ENCODE measurements around the gene BRINP3. TPM values are rescaled to one million over a fixed set of nuclear protein-coding genes. Genes with fewer than 3 reads are reported as not detected.

The BRINP3 gene
- total and polyA plus RNA-seq, 9 of the 15 experiments (the other 6 are each of a cell fraction or from before 2014, with no cell fraction given): 0.09 to 0.75 (median 0.19) TPM; not detected in 1

DNA sequence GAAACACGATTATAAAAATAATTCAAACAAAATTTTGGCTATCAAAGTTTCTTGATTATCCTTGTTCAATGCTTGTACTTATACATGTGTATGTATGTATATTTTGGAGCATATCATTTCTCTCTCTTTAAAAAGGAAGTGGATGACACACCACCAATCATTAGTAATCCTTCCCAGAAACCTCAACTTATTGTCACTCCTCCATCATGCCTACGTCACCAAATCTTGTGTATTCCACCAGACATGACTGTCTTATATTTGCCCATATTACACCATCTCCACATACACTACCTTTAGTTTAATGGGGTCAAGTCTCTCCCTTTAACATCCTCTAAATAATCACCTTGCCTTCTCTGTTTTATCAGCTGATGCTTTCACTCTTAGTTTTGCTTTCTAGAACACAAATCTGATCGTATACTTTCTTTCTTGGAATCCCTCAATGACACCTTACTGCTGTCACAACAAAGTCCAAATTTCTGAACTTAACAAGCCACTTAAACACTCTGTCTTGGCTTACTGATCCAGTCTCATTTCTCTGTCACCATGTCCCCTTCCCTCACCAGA lies 124.0 kb downstream of the BRINP3 start:
- ChIA-PET CTCF (ENCODE audit: low intra/inter-chr PET ratio) (no interaction called here), POLR2A (no interaction called here)
- H3K79me2 ChIP-seq (ENCODE audit: control insufficient read depth, insufficient read depth, low read length): no peaks in the 10 kb centered on the region
- no TSS peak for BruUV-seq (replicated peaks)
- no peaks in the 10 kb centered on the region for H3K9me1 ChIP-seq (ENCODE audit: control insufficient read depth, insufficient read depth, low read length)
- intact Hi-C loops (cut with micrococcal nuclease): no loop called here
- FAIRE-seq (no peak), DNase-seq (ENCODE audit: extremely low read depth in 1 of 4, low spot score in 3 of 4) (no peak), ATAC-seq (no peak)
- in situ Hi-C loops (cut with MboI): no loop called here
- no peak overlapping the region for H2AFZ ChIP-seq (ENCODE audit: low read depth, low read length)
- H3K4me1 ChIP-seq (replicated peaks in 1 of 2; ENCODE audit: control insufficient read depth in 2 of 2, insufficient read depth in 2 of 2, low read length in 2 of 2): no peaks in the 10 kb centered on the region
- 0% methylated on average over 3 of the region's 3 CpGs for whole genome bisulfite sequencing (ENCODE audit: insufficient coverage, low coverage, missing lambda C conversion rate)
- no peaks in the 10 kb centered on the region; the same call in 1 of the 2 replicates for H3K9me3 ChIP-seq (replicated peaks; ENCODE audit: control insufficient read depth, insufficient read depth, low read depth, low read length)
- H3K27me3 ChIP-seq (ENCODE audit: control insufficient read depth in 2 of 2, insufficient read depth in 2 of 2, low read length in 2 of 2): no peaks in the 10 kb centered on the region
- no peak overlapping the region for H3K4me2 ChIP-seq (ENCODE audit: insufficient read depth, low read length)
- no peak overlapping the region for H3K9ac ChIP-seq (ENCODE audit: insufficient read depth in 1 of 2, low read depth in 2 of 2, low read length in 2 of 2)
- no peak for TF ChIP-seq POLR2B (IDR thresholded peaks at IDR 0.05; ENCODE audit: low read depth, partially characterized antibody)
- TF ChIP-seq, protein P1, sequence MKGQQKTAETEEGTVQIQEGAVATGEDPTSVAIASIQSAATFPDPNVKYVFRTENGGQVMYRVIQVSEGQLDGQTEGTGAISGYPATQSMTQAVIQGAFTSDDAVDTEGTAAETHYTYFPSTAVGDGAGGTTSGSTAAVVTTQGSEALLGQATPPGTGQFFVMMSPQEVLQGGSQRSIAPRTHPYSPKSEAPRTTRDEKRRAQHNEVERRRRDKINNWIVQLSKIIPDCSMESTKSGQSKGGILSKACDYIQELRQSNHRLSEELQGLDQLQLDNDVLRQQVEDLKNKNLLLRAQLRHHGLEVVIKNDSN (CRISPR knock-in tag; IDR thresholded peaks at IDR 0.05): no peak
- TF ChIP-seq MEF2A (IDR thresholded peaks at IDR 0.05; ENCODE audit: control insufficient read depth, low read depth, low read length): no peak
- TF ChIP-seq, protein P2, sequence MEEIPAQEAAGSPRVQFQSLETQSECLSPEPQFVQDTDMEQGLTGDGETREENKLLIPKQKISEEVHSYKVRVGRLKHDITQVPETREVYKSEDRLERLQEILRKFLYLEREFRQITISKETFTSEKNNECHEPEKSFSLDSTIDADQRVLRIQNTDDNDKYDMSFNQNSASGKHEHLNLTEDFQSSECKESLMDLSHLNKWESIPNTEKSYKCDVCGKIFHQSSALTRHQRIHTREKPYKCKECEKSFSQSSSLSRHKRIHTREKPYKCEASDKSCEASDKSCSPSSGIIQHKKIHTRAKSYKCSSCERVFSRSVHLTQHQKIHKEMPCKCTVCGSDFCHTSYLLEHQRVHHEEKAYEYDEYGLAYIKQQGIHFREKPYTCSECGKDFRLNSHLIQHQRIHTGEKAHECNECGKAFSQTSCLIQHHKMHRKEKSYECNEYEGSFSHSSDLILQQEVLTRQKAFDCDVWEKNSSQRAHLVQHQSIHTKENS (CRISPR knock-in tag; IDR thresholded peaks at IDR 0.05): no peak
- TF ChIP-seq NFRKB (IDR thresholded peaks at IDR 0.05; ENCODE audit: low read depth): no peak
- no peak for TF ChIP-seq CREB1 (IDR thresholded peaks at IDR 0.05)
- no peak for TF ChIP-seq CREB1 (CRISPR knock-in tag; IDR thresholded peaks at IDR 0.05)
- TF ChIP-seq GATAD2A (IDR thresholded peaks at IDR 0.05): no peak
- no peak for TF ChIP-seq KAT8 (IDR thresholded peaks at IDR 0.05; ENCODE audit: low read depth)
- TF ChIP-seq, protein P3, sequence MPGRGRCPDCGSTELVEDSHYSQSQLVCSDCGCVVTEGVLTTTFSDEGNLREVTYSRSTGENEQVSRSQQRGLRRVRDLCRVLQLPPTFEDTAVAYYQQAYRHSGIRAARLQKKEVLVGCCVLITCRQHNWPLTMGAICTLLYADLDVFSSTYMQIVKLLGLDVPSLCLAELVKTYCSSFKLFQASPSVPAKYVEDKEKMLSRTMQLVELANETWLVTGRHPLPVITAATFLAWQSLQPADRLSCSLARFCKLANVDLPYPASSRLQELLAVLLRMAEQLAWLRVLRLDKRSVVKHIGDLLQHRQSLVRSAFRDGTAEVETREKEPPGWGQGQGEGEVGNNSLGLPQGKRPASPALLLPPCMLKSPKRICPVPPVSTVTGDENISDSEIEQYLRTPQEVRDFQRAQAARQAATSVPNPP (IDR thresholded peaks at IDR 0.05; ENCODE audit: borderline replicate concordance, insufficient read depth, insufficient read length): no peak
- no peak for TF ChIP-seq U2AF1 (optimal IDR thresholded peaks at IDR 0.05; ENCODE audit: low read depth, low read length)
- TF ChIP-seq ZNF347 (CRISPR knock-in tag; IDR thresholded peaks at IDR 0.05; ENCODE audit: low read depth): no peak
- TF ChIP-seq ILF3 (IDR thresholded peaks at IDR 0.05; ENCODE audit: borderline replicate concordance): no peak
- TF ChIP-seq ARID1B (IDR thresholded peaks at IDR 0.05): no peak
- no peak for TF ChIP-seq BRD9 (IDR thresholded peaks at IDR 0.05; ENCODE audit: low read depth, partially characterized antibody)
- TF ChIP-seq, protein P4, sequence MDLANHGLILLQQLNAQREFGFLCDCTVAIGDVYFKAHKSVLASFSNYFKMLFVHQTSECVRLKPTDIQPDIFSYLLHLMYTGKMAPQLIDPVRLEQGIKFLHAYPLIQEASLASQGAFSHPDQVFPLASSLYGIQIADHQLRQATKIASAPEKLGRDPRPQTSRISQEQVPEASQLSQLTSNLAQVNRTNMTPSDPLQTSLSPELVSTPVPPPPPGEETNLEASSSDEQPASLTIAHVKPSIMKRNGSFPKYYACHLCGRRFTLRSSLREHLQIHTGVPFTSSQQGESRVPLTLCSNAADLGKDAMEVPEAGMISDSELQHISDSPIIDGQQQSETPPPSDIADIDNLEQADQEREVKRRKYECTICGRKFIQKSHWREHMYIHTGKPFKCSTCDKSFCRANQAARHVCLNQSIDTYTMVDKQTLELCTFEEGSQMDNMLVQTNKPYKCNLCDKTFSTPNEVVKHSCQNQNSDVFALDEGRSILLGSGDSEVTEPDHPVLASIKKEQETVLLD (IDR thresholded peaks at IDR 0.05): no peak
- no peak overlapping the region for H3K27ac ChIP-seq (ENCODE audit: extremely low read depth, low read depth, low read length)
- H3K4me3 ChIP-seq: no peak overlapping the region
- H3K36me3 ChIP-seq (ENCODE audit: control insufficient read depth, insufficient read depth, low read length): no peaks in the 10 kb centered on the region
- H4K20me1 ChIP-seq (replicated peaks; ENCODE audit: control insufficient read depth, insufficient read depth, low read length): no peaks in the 10 kb centered on the region
